ENCODE results near the gene GRID1.

Gene GRID1

DNA sequence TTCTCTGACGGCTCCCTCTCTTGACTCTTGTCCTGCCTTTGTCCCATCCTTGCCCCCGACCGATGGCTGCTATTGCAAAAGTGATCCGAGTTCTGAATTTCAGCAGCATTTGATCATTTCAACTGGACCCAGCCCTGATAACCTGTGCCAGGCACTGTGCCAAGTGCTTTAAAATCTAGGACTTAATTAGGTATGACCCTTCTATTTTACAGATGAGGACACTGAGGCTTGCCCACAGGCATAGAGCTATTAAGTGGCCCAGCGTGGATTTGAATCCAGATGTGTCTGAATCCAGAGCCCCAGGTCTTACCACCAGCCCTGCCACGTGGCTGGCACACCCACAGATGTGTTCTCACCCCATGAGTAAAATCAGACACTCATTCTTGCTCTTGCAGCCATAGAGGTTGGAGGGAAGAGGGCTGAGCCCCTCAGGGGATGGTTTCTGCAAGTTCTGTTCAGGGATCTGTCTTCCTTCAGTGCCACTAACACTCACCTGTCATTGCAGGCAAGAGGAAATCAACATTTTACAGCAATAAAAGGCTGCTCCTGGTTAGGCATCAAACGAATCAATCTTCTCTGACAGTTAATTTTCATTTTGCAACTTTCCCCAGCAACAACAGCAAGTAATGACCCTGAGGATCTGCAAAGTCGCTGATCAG, 101.2 kb downstream of the GRID1 start:
- DNase-seq, result no peak

DNA sequence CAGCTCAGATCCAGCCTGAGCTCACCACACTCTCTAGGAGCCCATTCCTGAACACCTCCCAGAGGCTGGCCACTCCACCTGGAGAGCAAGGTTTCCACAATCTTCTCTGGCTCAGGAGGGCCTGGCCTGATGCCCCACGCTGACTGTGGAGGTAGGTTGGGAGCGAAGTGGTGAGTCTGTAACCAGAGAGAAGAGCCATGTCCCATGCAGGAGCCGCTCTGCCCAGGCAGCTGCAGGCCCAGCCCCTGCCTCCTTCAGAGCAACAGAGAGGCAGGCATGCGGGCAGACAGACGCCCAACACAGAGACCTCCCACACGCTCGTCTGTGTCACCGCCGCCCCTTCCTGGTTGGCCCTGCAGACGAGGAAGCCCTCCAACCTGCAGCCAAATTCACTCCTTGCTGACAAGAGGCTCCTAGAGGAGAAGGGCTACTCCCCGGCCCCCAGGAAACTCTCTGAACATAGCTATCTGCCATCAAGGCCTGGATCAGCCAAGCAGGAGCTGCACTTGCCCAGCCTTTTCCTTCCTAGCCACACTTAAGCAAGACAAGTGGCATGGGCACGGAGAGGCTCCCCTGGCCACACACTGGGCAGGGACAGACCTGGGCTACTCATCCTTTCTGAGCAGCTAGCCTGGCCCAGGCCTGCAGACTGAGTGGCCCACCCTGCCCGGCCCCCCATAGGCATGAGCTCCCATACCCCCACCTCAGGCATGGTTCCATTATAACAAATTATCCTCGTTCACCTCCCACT, 101.9 kb downstream of the GRID1 start:
- DNase-seq, result no peak

DNA sequence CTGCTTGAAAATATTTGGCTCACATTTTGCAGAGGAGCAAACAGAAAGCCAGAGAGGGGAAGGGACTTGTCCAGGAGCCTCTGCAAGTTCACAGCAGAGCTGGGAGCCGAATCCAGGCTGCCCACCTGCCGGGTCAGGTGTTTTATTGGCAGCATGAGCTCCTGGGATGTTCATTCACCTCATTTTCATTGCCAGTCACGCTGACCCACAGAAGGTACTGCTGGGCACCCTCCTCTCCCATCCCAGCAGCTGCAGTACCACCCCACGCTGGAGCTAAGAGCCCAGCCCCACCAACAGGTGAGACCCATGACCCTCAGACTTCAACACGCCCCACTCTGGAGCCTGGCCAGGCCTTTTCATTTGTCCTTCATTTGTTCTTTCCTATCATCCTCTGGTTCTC, 102.7 kb downstream of the GRID1 start:
- DNase-seq, result no peak

DNA sequence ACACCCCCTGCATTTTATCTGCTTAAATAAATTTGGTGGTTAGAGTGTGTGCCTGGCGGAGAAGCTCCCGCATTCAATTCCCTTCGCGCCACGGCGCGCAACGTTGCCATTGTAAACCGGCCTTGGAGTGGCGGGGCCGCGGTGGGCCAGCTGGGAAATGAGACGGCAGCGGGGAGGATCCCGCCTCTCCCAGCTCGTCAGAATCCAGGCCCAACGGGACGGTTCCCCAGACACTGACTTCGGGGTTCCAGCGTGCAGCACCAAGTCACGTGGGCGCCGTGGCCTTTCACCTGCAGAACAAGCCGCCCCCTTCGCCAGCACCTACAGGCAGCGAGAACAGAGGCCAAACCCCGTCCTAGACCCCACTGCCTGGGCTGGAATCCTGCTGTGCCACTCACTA, 103.4 kb downstream of the GRID1 start:
- no peak for DNase-seq

DNA sequence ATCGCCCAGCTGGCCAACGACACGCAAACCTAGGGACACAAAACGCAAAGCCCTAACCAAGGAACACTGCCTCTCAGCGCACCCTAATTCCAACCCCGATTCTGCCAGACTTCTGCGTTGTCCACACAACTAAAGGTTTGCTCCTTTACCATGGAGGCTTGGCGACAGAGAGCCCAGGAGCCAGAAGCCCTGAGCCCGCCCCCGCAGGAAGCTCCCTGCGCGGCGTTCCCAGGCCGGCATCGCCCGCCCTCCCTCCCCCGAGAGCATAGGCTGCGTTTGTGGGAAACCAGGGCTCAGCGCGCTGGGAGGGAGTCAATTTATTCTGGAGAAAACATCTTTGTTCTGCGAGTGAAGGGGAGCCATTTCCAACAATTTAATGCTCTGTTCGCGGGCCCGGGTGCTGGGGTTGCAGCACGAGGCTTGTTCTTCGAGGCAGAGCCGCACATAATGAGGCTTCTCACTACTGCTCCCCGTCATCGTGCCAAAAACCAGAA, 103.9 kb downstream of the GRID1 start:
- no peak for DNase-seq

DNA sequence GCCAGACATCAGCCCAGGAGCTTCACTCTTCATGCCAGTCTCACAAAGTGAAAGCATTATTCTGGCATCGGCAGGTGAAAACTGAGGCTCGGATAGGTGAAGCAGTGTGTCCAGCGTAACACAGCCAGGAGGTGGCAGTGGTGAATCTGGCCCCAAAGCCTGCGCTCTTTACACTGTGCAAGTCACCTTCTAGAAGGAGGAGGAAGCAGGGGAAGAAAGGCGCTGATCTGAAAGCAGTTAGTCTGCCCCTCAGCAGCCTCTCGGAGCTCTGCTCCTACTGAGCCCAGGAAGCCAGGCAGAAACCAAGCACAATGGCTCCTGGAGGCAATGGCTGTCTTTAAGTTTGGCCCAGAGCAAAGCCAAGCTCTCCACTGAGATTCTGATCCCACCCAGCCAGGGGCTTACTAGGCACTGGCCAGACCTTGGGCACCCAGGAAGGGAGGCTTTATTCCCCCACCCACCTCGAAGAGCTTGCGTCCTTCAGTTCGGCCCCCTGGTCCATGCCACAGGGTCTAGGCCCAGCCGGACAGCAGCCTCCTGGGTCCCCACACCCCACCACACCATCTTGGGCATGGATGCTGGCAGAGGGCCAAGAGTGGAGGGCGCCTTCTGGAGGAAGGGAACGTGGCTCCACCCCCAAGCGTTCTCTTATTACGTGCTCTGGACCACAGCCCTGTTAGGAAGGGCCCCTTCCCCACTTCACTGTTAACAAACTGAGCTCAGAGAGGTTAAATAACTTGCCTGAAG, 104.5 kb downstream of the GRID1 start:
- no peak for DNase-seq

DNA sequence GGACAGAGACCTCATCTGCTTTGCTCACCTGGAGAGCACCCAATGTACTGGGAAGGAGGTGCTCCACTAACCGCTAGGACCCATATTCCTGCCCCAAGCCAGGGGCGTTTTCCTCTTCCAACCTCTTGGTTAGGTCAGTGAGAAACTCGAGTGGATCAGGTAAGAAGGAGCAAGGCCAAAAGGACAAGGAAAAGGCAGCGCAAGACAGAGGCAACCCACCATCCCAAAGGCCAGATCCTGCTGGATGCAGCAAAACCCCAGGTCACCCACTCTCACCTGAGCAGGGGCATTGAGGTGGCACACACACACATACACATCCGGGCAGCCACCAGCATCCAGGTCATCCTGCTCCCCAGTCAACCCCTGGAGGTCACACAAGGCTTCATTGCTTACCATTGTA, 105.1 kb downstream of the GRID1 start:
- no peak for DNase-seq

DNA sequence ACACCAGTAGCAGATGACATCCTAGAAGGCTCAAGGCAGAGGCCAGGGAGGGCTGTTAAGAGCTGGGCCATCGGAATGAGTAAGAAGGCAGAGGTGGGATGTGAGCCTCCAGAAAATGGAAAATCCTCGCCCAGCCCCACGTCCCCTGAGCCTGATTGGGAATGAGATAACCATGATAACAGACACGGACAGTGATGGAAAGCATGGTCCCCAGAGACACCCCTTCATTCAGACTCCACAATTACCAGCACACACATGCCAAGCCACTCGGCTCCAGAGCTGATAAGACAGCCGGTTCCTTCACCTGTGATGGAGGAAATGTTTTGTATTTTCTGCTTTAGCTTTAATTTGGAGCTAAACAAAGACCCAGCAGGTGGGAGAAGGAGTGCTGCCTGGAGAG, 106.0 kb downstream of the GRID1 start:
- DNase-seq, result no peak

DNA sequence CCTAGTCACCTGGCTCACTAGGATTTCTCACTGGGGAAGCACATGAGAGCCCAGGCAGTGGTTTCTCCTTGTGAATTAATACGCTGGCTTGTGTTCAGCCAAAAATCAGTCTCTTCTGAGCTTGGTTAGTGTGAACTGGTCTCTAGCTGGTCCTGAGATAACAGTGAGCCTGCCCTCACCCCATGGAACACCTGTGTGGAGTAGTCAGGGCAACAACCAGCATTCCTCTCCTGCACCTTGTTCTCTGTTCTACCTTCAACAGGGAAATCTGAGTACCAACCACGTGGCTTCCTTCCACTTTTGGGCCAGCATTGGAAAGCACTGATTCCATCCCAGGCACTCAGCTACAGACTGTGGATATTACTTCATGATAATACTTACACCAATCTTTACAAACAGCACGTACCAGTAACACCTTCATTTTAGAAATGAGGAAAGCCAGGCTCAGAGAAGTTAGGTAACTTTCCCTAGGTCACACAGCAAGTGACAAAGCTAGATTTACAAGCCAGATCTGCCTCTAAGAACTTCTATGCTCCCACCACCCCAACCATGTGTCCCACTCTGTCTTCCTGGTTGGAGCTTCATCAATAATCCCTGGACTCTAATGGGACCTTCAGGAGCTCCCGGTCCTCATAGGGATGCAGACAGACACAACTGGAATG, 106.6 kb downstream of the GRID1 start:
- DNase-seq, result no peak

DNA sequence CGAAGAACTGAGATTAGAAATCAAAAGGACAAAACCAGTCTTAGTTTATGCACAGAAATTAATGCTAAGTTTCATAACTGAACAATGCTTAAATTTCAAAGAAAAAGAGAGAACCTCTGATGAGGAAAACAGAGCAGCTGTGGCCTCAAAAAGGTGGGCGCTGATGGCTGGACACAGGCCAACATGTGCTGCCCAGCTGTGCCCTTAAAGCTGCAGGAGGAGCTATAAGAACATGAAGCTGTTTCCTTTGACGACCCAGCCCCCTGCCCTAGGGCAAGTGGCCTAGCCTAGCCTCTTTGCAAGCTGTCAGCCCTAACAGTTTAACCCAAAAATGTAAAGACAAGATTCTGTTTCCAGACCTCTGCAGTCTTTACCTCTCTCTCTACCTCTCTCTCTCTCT, 107.7 kb downstream of the GRID1 start:
- DNase-seq, result no peak

DNA sequence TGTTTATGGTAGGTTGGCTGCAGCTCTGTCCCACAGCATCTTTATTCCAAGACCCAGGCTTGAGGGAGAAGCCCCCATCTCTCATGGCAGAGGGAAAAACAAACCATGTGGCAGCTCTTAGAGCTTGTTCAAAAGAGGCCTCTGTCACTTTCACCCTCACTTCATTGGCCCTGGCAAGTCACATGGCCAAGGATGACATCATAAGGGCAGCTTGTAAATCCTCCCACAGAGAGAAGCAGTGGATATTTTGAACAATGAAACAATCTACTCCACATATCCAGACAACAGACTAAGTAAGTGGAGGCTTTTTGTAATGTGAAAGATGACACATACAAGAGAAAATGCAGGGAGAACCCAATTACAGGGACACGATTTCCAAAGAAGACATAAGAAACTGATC, 108.1 kb downstream of the GRID1 start:
- no peak for DNase-seq

DNA sequence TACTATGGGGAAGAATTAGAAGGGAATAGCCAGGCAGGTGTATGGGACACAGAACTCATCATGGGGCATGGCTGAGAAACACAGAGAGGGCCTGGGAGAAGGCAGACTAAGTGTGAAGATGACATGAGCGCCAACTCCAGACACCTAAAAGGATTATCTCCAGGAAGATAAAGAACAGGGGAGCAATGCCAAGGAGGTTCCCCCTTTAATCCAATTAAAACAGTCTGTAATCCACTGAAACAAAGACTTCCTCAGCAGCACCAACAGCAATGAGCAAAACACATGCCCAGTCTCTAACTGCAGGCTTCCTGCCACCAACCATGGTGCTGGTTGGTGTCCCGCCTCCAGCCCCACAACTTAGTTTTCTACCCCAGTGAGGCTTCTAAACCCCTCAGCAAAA, 108.9 kb downstream of the GRID1 start:
- DNase-seq, result no peak

DNA sequence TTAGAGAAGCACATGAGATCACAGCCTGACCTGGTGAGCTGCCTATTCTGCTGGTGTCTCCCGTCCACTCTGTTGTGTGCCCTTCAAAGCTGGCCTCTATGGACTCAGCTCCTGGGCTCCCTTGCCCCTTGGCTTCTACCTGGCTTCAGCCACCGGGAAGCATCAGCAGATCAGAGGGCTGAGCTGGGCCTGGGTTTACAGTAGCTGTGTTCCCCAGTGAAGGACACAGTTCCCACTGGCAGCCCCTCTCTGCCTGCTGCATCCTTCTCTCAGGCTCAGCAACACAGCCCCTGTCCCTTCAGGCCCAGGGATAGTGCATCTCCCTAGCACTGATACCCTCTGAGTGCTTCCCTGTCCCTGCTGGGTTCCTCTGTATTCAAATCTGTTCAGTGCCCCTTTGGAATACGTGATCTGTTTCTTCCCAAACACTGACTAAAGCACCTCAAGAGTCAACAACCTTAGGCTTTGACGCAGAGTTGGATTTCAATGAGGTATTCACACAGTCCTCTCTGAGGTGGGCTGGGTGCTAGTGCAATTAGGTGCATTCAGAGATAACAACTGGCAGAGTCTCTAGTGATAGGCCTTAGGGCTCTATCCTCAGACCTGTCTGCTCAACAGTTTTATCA, 109.8 kb downstream of the GRID1 start:
- DNase-seq, result no peak

DNA sequence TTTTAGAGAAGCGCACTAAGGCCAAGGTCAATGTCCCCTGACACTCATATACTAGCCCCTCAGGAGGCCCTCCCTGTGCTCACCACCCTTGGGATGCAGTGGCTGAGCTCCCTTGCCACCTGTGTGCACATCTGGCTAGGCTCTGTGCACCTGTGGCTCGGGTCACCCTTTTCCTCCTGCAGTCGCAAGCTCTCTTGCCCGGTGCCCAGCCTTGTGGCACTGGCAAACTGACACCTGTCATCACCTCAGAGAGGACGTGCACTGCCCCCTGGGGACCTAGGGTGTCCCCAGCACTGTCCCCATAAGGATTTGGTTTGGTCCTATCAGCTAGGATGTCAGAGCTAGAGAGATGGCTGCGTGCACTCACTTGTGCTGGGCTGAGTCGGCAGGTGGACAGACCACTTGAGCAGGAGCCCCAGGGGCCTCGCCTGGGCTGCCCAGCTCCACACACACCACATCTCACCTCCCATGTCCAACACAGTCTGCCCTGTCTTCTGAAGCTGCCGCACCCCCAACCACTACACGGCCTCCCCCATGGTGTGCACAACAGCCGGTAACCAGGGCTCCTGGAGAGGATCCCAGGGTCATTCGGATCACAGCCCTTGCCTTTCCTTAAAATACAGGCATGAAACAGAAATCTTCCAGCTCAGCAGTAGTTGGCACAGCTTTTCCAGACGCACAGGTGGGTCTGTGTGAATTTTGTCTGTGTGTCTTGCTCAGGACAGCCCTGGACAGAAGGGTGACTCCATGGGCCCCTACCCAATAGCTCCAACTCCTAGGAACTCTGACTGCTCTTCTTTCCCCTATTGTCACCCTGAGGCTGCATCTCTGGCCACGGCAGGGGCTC, 111.0 kb downstream of the GRID1 start:
- DNase-seq, result no peak

DNA sequence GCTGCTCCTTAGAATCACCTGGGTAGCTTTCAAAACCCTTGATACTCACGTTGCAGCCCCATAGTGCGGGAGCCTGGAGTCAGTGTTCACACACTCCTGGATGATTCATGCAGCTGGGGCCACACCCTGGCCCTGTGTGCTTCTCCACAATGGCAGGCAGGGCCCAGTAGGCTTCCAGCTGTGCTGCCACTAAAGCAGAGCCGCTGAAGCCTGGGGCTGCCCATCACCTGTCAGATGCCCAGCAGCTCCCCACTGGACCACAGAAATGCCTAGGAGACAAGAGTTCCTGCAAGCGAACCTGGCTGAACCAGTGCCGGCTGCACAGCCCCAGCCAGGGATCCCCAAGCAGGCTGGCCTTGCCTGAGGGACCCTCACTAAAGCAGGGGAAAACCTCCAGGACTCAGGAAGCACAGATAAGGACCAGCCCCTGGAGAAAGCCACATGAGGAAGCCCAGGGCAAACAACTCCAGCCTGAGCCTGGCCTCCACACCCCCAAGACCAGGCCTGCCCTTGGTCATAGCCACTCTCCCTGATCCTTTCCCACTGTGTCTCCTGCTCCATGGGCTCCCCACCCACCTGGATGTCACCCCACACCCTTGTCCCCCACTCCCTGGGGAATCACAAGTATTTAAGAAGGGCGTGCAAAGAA, 111.9 kb downstream of the GRID1 start:
- no peak for DNase-seq

DNA sequence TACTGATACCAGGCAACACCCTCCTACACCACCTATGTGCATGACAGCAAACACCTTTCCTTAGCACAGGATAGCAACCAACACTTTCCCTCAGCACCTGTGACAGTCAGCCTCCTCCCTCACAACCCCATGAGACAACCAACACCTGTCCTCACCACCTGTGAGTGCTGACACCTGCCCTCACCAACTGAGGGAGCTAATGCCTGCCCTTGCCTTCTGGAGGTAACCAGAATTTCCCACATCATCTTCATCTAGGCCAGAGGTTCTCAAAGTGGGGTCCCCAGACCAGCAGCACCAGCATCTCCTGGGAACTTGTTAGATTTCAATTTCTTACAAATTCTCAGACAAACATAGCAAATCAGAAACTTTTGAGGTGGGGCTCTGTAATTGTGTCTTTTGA, 112.5 kb downstream of the GRID1 start:
- DNase-seq, result no peak

DNA sequence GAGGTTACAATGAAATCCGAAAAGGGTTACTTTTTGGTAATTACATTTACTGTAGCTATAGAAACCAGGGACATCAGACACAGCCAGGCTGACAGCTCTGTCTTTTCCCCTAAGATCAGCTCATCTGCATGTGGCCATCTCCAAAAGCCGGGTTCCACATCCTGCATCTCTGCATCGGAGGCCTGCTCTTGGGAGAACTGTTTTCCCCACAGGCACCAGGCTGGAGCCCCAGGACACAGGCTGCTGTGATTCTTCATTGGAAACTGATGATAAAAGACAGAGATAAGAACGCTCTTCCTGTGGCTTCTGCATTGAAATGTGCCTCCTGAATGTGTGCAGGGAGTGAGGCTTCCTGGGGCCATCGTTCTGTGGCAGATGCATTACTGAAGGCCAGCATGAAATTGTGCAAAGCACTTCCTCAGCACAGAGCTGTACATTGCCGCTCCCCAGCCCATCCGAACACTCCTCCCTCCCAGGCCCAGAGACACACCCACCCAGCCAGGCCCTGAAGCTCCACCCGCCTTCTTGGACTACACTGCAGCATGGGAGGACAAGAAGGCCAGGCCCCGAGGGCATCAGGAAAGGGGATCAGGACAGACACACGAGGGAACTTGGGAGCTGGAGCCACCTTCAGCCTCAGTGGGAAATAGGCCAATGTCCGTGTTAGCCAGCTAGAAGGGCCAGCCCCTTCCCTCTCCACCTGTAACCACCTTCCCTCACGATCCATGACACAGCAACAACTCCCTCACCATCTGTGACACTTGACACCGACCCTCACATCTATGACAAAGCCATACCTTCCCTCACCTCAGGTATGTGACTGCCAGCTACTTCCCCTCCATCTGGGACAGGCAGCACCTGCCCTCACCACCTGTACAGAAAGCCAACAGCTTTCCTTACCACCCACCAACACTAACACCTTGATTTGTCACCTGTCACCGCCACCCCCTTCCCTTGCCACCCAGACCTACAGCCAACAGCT, 113.2 kb downstream of the GRID1 start:
- no peak for DNase-seq

DNA sequence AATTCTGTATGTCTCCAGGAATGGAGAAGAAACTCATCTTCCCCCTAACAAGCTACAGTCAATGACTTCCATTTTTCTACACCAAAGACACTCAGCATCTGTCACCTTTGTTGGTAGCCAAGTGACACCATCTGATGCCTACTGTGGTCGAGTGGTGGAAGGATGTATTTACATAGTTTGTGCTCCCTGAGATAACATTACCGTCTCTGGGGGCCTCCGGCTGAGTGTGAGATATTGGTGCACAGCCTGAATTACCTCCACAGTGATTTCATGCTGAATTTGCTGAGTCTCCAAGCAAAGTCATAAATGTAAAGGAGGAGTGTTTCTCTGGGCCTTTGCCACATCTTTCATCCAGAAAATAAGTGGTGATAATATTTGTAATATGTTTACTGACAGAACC, 114.0 kb downstream of the GRID1 start:
- DNase-seq, result no peak

DNA sequence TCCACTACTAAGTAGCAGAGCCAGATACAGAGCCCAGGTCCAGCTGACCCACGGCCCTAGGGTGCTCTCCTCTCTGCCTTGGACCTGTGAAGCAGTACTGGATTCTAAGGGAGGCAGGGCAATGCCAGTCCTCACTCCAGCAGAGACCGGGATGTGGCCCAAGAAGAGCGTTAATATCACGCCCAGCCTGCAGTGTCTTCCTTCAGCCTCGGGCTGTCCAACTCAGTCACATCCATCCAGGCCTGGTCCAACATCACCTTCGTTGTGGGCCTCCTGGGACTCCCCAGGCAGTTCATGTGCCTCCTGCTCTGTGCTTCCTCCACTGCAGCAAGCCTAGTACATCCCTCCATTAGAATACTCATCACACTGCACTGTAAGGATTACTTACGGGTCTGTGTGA, 114.5 kb downstream of the GRID1 start:
- DNase-seq, result no peak

DNA sequence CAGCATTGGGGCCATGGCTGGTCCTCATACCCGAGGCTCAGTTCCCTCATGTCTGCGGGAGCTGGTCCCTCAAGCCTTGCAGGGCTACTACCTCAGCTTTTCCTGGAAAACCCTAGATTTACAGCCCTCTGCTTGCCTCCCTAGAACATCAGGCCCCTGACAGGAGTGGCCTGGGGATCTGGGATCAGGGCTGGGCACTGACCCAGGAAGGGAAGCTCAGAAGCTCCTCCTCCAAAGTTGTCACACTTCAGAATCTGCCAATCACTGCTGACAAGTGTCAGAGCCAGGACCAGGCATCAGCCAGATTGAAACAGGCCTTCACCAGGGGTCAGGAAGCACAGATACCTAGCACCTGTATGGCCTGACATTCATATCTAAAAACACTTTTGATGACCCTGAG, 115.2 kb downstream of the GRID1 start:
- DNase-seq, result no peak
